DND-41 (cell line): ENCODE data around the gene GOLGA7B.

ENCODE experiments used
- CTCF ChIP-seq: IDR thresholded peaks from 2 replicates; pipeline ENCODE4 v1.5.1; 2012; ENCODE audit warnings: borderline replicate concordance, low read length, moderate library complexity, mild to moderate bottlenecking; ENCODE audit not compliant: poor library complexity, severe bottlenecking; ENCODE audit errors: extremely low read depth
- EZH2 ChIP-seq: IDR thresholded peaks from 3 replicates; pipeline ENCODE4 v1.6.1; 2012; ENCODE audit warnings: borderline replicate concordance, low read depth, mild to moderate bottlenecking, moderate library complexity, low read length, inconsistent platforms; ENCODE audit not compliant: severe bottlenecking

- no peak for TF ChIP-seq CTCF
- TF ChIP-seq EZH2 = no peak
Measured at GRCh38 chr10:97894092-97894491, 44.4 kb downstream of the GOLGA7B start.
